H1 (cell line): ENCODE results near the gene PAIP2. TPM values are rescaled to one million over a fixed set of nuclear protein-coding genes. Genes with fewer than 3 reads are reported as not detected.
"Not testable (repeated sequence)": the region's sequence is repeated elsewhere in the genome, so short reads cannot be mapped to it uniquely, and the experiment has no call there.

ENCODE experiments used
- CTCF ChIA-PET: fragments of 300-600 bp; sonication (Branson Sonifier 250); formaldehyde crosslinking; loops from one replicate; lab custom pipeline; 2021; ENCODE audit not compliant: partially characterized antibody; lab: Charles Lee
- POLR2A ChIA-PET: fragments of 300-600 bp; sonication (Branson Sonifier 250); formaldehyde crosslinking; loops from one replicate; lab custom pipeline; 2021; ENCODE audit warnings: inconsistent platforms; ENCODE audit not compliant: partially characterized antibody; lab: Charles Lee
- DNase-seq, 2 experiments: peaks; one replicate each; pipeline versions ENCODE4 v3.0.0 to v3.0.0-alpha.2; 2010 to 2022; ENCODE audit warnings: low spot score in 2 of 2, low read depth in 1 of 2, mixed read lengths in 1 of 2
- FAIRE-seq: peaks from 2 replicates; lab custom pipeline; 2011; peaks lifted over from hg19 to GRCh38; lab: Jason Lieb, UNC
- H2AFZ ChIP-seq: 2 replicates; pipeline ENCODE4 v1.8.1; 2012; ENCODE audit warnings: low read length, inconsistent platforms
- H2AK5ac ChIP-seq: 2 replicates; pipeline ENCODE4 v1.6.1; 2013; ENCODE audit warnings: low read depth, low read length
- H2BK120ac ChIP-seq: replicated peaks from 2 replicates; pipeline ENCODE3; 2013; ENCODE audit warnings: low read depth, low read length, inconsistent platforms
- H2BK12ac ChIP-seq: 2 replicates; pipeline ENCODE4 v1.6.1; 2013; ENCODE audit warnings: low read depth, low read length
- H2BK15ac ChIP-seq: 2 replicates; pipeline ENCODE4 v1.6.1; 2013; ENCODE audit warnings: low read length
- H2BK20ac ChIP-seq: 2 replicates; pipeline ENCODE4 v1.6.1; 2013; ENCODE audit warnings: low read length
- H2BK5ac ChIP-seq: 2 replicates; pipeline ENCODE4 v1.6.1; 2013; ENCODE audit warnings: low read depth, low read length
- H3K14ac ChIP-seq: 2 replicates; pipeline ENCODE4 v1.6.1; 2013; ENCODE audit warnings: inconsistent platforms; ENCODE audit not compliant: insufficient read length
- H3K18ac ChIP-seq: 2 replicates; pipeline ENCODE4 v1.6.1; 2013; ENCODE audit warnings: low read length; ENCODE audit errors: extremely low read depth
- H3K23ac ChIP-seq: 2 replicates; pipeline ENCODE4 v1.6.1; 2013; ENCODE audit warnings: inconsistent platforms; ENCODE audit not compliant: insufficient read length
- H3K23me2 ChIP-seq: 2 replicates; pipeline ENCODE4 v1.6.1; 2013; ENCODE audit warnings: low read depth, low read length
- H3K27ac ChIP-seq: 2 replicates; pipeline ENCODE4 v1.6.1; 2011; ENCODE audit warnings: low read depth, low read length, inconsistent platforms
- H3K27me3 ChIP-seq, 4 experiments: replicated peaks in 1 of 4; 1 replicate in 1 of 4; 2 replicates in 3 of 4; pipeline versions ENCODE4 v1.6.1 to v1.8.1; 2011 to 2013; ENCODE audit warnings: low read length in 3 of 4, mild to moderate bottlenecking in 3 of 4, inconsistent platforms in 2 of 4, mixed read lengths in 2 of 4, moderate library complexity in 1 of 4; ENCODE audit not compliant: control insufficient read depth in 3 of 4, insufficient read depth in 3 of 4; ENCODE audit errors: extremely low read depth in 1 of 4
- H3K36me3 ChIP-seq, 4 experiments: 2 replicates each; pipeline versions ENCODE4 v1.6.1 to v1.8.1; 2011 to 2013; ENCODE audit warnings: mild to moderate bottlenecking in 4 of 4, low read length in 3 of 4, moderate library complexity in 2 of 4, control low read depth in 1 of 4, inconsistent platforms in 1 of 4; ENCODE audit not compliant: insufficient read depth in 4 of 4, control insufficient read depth in 2 of 4
- H3K4ac ChIP-seq: replicated peaks from 2 replicates; pipeline ENCODE3; 2013; ENCODE audit warnings: low read length, low read depth, mixed read lengths, inconsistent platforms; ENCODE audit not compliant: insufficient read length
- H3K4me1 ChIP-seq, 4 experiments: replicated peaks in 1 of 4; 1 replicate in 1 of 4; 2 replicates in 3 of 4; pipeline versions ENCODE4 v1.6.1 to v1.8.1; 2011 to 2013; ENCODE audit warnings: low read length in 3 of 4, inconsistent platforms in 2 of 4, mixed read lengths in 1 of 4; ENCODE audit not compliant: insufficient read depth in 4 of 4, control insufficient read depth in 3 of 4
- H3K4me2 ChIP-seq, 2 experiments: 2 replicates each; pipeline versions ENCODE4 v1.6.1 to v1.8.1; 2011 to 2013; ENCODE audit warnings: low read depth in 2 of 2, low read length in 2 of 2, control low read depth in 1 of 2, inconsistent platforms in 1 of 2, mild to moderate bottlenecking in 1 of 2; ENCODE audit not compliant: insufficient read depth in 1 of 2
- H3K4me3 ChIP-seq, 4 experiments: fragments of 200-600, 300-600 bp in 1 of 4; sonication (generic), shearing (Covaris generic), sonication (Bioruptor Twin) in 1 of 4; 2 replicates each; pipeline versions ENCODE4 v1.5.1 to v1.8.1; 2011 to 2016; ENCODE audit warnings: low read length in 4 of 4, low read depth in 3 of 4, control low read depth in 2 of 4, inconsistent platforms in 2 of 4, mild to moderate bottlenecking in 2 of 4, mixed read lengths in 1 of 4, moderate library complexity in 1 of 4; ENCODE audit not compliant: insufficient read depth in 2 of 4; ENCODE audit errors: extremely low read depth in 1 of 4
- H3K56ac ChIP-seq: replicated peaks from 2 replicates; pipeline ENCODE3; 2013; ENCODE audit warnings: low read depth, mild to moderate bottlenecking, mixed read lengths, low read length, inconsistent platforms; ENCODE audit not compliant: insufficient read length
- H3K79me1 ChIP-seq: 2 replicates; pipeline ENCODE4 v1.6.1; 2013; ENCODE audit warnings: low read depth, low read length, control low read depth
- H3K79me2 ChIP-seq, 2 experiments: 2 replicates each; pipeline versions ENCODE4 v1.6.1 to v1.8.1; 2012 to 2013; ENCODE audit warnings: low read length in 2 of 2, mild to moderate bottlenecking in 2 of 2, inconsistent platforms in 1 of 2; ENCODE audit not compliant: insufficient read depth in 2 of 2, control insufficient read depth in 1 of 2
- H3K9ac ChIP-seq, 4 experiments: replicated peaks in 1 of 4; 1 replicate in 1 of 4; 2 replicates in 3 of 4; pipeline versions ENCODE4 v1.6.1 to v1.8.1; 2011 to 2013; ENCODE audit warnings: low read depth in 3 of 4, low read length in 3 of 4, control low read depth in 2 of 4, mild to moderate bottlenecking in 2 of 4, moderate library complexity in 2 of 4, inconsistent platforms in 1 of 4; ENCODE audit errors: extremely low read depth in 1 of 4
- H3K9me3 ChIP-seq, 2 experiments: 2 replicates each; pipeline versions ENCODE4 v1.6.1 to v1.8.1; 2012 to 2013; ENCODE audit warnings: mild to moderate bottlenecking in 2 of 2, moderate library complexity in 2 of 2, control low read depth in 1 of 2, inconsistent platforms in 1 of 2, low read depth in 1 of 2, low read length in 1 of 2, mixed read lengths in 1 of 2; ENCODE audit not compliant: insufficient read depth in 2 of 2
- H4K20me1 ChIP-seq, 2 experiments: replicated peaks in 1 of 2; 2 replicates each; pipeline versions ENCODE3 to v1.8.1; 2011 to 2013; ENCODE audit warnings: inconsistent platforms in 2 of 2, low read length in 2 of 2, mild to moderate bottlenecking in 1 of 2; ENCODE audit not compliant: insufficient read depth in 2 of 2, control insufficient read depth in 1 of 2
- H4K5ac ChIP-seq: 2 replicates; pipeline ENCODE4 v1.6.1; 2013; ENCODE audit warnings: low read length, low read depth, mixed read lengths, inconsistent platforms; ENCODE audit not compliant: insufficient read length
- H4K8ac ChIP-seq: 2 replicates; pipeline ENCODE4 v1.8.0; 2013; ENCODE audit warnings: mild to moderate bottlenecking, moderate library complexity, low read length, inconsistent platforms; ENCODE audit not compliant: insufficient read depth; ENCODE audit errors: extremely low read depth
- H4K91ac ChIP-seq: replicated peaks from 2 replicates; pipeline ENCODE3; 2013; ENCODE audit warnings: low read length, mixed read lengths, inconsistent platforms; ENCODE audit not compliant: insufficient read length
- WGBS, 2 experiments: shearing (Covaris generic) in 1 of 2; methylation state at CpG; one replicate each; pipeline versions ENCODE4 v1.1.6 to v1.1.7; 2013 to 2015; ENCODE audit warnings: low lambda C conversion rate in 2 of 2, mixed read lengths in 2 of 2, inconsistent platforms in 1 of 2, low coverage in 1 of 2, missing lambda C conversion rate in 1 of 2; ENCODE audit not compliant: insufficient replicate concordance in 2 of 2, insufficient coverage in 1 of 2, insufficient read length in 1 of 2; ENCODE audit errors: extremely low coverage in 1 of 2, missing lambda C conversion rate in 1 of 2; 5-methylcytosine and 5-hydroxymethylcytosine counted together
- polyA plus RNA-seq, 7 experiments: library from polyadenylated mRNA; depleted of rRNA in 3 of 7; stranded (reverse) in 5 of 7; unstranded in 2 of 7; fragments of >200 nt in 5 of 7; fragments of 200-250 nt in 2 of 7; gene quantifications; 1 replicate in 5 of 7; 2 replicates in 1 of 7; 4 replicates in 1 of 7; pipeline versions ENCODE4 v1.2.1 to v1.2.3, GENCODE V29; 2011 to 2013; ENCODE audit warnings: missing spikeins in 2 of 7, mixed read lengths in 2 of 7
- total RNA-seq: library from RNA; stranded (reverse); fragmentation: NEBNext Ultra II Directional; extraction: Animal tissue kit (Norgen Biotek cat#: 25700); gene quantifications from 2 replicates; pipeline ENCODE4 v1.2.1, GENCODE V29; 2021

PAIP2 gene
- total and polyA plus RNA-seq, 2 of the 8 experiments (the other 6 are each of a cell fraction or from before 2014, with no cell fraction given), result 87.6 to 162 TPM

GRCh38 chr5:139310715-139311186 lies 30.9 kb upstream of the PAIP2 start:
- peaks cover 0 to 10% (median 5%) of the 10 kb centered on the region in 4 experiments; a peak in 6 of 7 replicates for H3K4me1 ChIP-seq
- POLR2A ChIA-PET, result interaction anchor here (0.6 to 51.1 kb wide), 6 partner anchors 4 to 46 kb away, joined by 3 to 1766 read pairs (median 10); partner anchors contain the start of genes MATR3 and PAIP2
- H2AK5ac ChIP-seq, H3K27me3 ChIP-seq, FAIRE-seq, H3K14ac ChIP-seq, H3K56ac ChIP-seq, H3K23me2 ChIP-seq, H3K9ac ChIP-seq, DNase-seq, H2BK5ac ChIP-seq, H3K9me3 ChIP-seq, H4K91ac ChIP-seq, H3K23ac ChIP-seq, H2BK20ac ChIP-seq, H3K4me3 ChIP-seq, H2BK15ac ChIP-seq, H2BK12ac ChIP-seq, H2AFZ ChIP-seq, H3K4ac ChIP-seq, H2BK120ac ChIP-seq, H3K18ac ChIP-seq, H3K27ac ChIP-seq, H4K5ac ChIP-seq, H3K79me1 ChIP-seq, H4K8ac ChIP-seq: not testable (repeated sequence)
- H3K4me2 ChIP-seq, result peak overlapping the region in 1 of 2 experiments; percentile 64; a peak in 1 of 4 replicates
- CTCF ChIA-PET, result interaction anchor here (0.6 to 0.8 kb wide), 2 partner anchors 22 to 29 kb away, joined by 3 read pairs; no protein-coding TSS in a partner anchor
- WGBS, 2 experiments, result 83% methylated on average over 8 of the region's 9 CpGs; no CpG with 5 or more reads in 1 of the 2 experiments
- peaks cover 0 to 23% (median 6%) of the 10 kb centered on the region in 4 experiments; a peak in 3 of 8 replicates for H3K36me3 ChIP-seq
- peaks cover 27 to 55% of the 10 kb centered on the region in 2 experiments for H4K20me1 ChIP-seq
- H3K79me2 ChIP-seq, result peaks cover 49 to 100% of the 10 kb centered on the region in 2 experiments
